Endodermal cell (in vitro differentiated cells): ENCODE data around the gene TSPAN9. TPM values are rescaled to one million over a fixed set of nuclear protein-coding genes. Genes with fewer than 3 reads are reported as not detected.

Experiments used
- DNase-seq: peaks from one replicate; pipeline ENCODE4 v3.0.0-alpha.2; 2017
- H3K27ac ChIP-seq: 2 replicates; pipeline ENCODE4 v1.5.1; 2013; ENCODE audit warnings: mild to moderate bottlenecking, low read depth, low read length, moderate library complexity
- H3K27me3 ChIP-seq: 2 replicates; pipeline ENCODE4 v1.6.1; 2013; ENCODE audit warnings: mild to moderate bottlenecking, low read length, moderate library complexity; ENCODE audit not compliant: insufficient read depth, control insufficient read depth, poor library complexity, severe bottlenecking
- H3K36me3 ChIP-seq: 2 replicates; pipeline ENCODE4 v1.7.0; 2013; ENCODE audit warnings: mild to moderate bottlenecking, low read length, moderate library complexity; ENCODE audit not compliant: control insufficient read depth, insufficient read depth
- H3K4me1 ChIP-seq: one replicate; pipeline ENCODE4 v1.7.0; 2013; ENCODE audit warnings: low read length; ENCODE audit not compliant: control insufficient read depth, insufficient read depth
- H3K4me3 ChIP-seq: 2 replicates; pipeline ENCODE4 v1.5.1; 2013; ENCODE audit warnings: mild to moderate bottlenecking, low read length, moderate library complexity
- H3K9ac ChIP-seq: 2 replicates; pipeline ENCODE4 v1.6.1; 2013; ENCODE audit warnings: mild to moderate bottlenecking, low read length, moderate library complexity; ENCODE audit not compliant: poor library complexity, severe bottlenecking; ENCODE audit errors: extremely low read depth
- H3K9me3 ChIP-seq: 2 replicates; pipeline ENCODE4 v1.6.1; 2013; ENCODE audit warnings: mild to moderate bottlenecking, low read length, moderate library complexity; ENCODE audit not compliant: control insufficient read depth
- H3K27ac Mint-ChIP-seq: 2 replicates; pipeline ENCODE4 v1.8.0; 2020; ENCODE audit warnings: mixed read lengths
- H3K27me3 Mint-ChIP-seq: 2 replicates; pipeline ENCODE4 v1.8.0; 2021; ENCODE audit warnings: mild to moderate bottlenecking, mixed read lengths; ENCODE audit not compliant: insufficient read depth
- H3K36me3 Mint-ChIP-seq: 2 replicates; pipeline ENCODE4 v1.8.0; 2020; ENCODE audit warnings: low read depth, mixed read lengths
- H3K4me1 Mint-ChIP-seq: 2 replicates; pipeline ENCODE4 v1.8.0; 2020; ENCODE audit warnings: mixed read lengths
- H3K4me3 Mint-ChIP-seq: 2 replicates; pipeline ENCODE4 v1.8.0; 2020; ENCODE audit warnings: mild to moderate bottlenecking, moderate library complexity, mixed read lengths
- H3K9me3 Mint-ChIP-seq: 2 replicates; pipeline ENCODE4 v1.8.0; 2020; ENCODE audit warnings: mild to moderate bottlenecking, mixed read lengths
- WGBS, 2 experiments: methylation state at CpG; one replicate each; pipeline versions ENCODE4 v1.1.5 to v1.1.7; 2013; ENCODE audit warnings: missing lambda C conversion rate in 2 of 2, mixed read lengths in 1 of 2; ENCODE audit not compliant: insufficient coverage in 1 of 2, insufficient read length in 1 of 2; 5-methylcytosine and 5-hydroxymethylcytosine counted together
- total RNA-seq, 2 donors: library from RNA; stranded (reverse); fragmentation: NEBNext Ultra II Directional in 1 of 2; extraction: Animal tissue kit (Norgen Biotek cat#: 25700) in 1 of 2; gene quantifications; 2 replicates in 1 of 2; 3 replicates in 1 of 2; pipeline ENCODE4 v1.2.1, GENCODE V29; 2021
- TF ChIP-seq, protein P1 (sequence below): fragments of 200-600 bp; sonication (generic); conservative IDR thresholded peaks from 2 replicates; pipeline ENCODE4 v1.5.0; 2021; ENCODE audit warnings: antibody characterized with exemption, mild to moderate bottlenecking

The TSPAN9 gene
- total RNA-seq, 2 donors from 2014 or later = 31.9 to 80.8 TPM

DNA sequence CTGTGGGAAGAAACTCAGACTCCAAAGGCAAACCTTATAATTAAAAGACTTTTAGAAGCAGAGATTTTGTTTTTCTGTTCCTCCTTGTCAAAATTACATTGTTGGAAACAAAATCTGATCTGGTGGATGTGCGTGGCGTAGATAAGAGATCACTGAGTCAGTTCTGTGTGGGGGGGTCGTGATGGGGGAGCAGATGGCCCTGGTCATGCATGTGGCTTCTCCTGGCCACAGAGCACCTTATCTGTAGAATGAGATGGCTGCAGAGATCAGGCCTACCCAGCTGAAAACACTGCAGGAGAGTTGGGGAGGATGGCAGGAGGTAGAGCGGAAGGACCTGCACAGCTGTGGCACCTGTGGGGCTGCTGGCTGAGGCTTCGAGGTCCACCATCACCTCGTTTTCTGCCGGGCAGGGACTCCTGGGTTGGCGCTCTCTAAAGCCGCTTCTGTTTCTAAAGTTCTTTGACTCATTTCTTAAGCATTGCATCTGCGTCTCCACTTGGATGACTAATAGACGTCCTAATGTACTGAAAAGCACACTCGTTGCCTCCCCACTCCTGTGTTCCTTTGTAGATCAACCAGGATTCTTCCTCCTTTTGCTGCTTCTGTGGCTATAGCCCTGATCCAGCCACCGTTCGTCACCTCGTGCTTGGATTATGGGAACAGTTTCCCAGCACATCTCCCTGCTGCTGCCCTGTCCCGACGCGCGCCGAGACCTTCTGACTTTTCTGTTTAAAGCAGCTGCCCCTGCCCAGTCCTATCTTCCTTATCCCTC, 93.4 kb downstream of the TSPAN9 start:
- H3K27me3 ChIP-seq = no peaks in the 10 kb centered on the region
- H3K36me3 ChIP-seq = no peaks in the 10 kb centered on the region
- Mint-ChIP-seq H3K36me3 (no peaks in the 10 kb centered on the region), H3K27me3 (no peaks in the 10 kb centered on the region), H3K4me3 (no peak overlapping the region), H3K4me1 (peaks cover 70% of the 10 kb centered on the region), H3K27ac (peak overlapping the region; percentile 52), H3K9me3 (no peaks in the 10 kb centered on the region)
- no peaks in the 10 kb centered on the region for H3K9me3 ChIP-seq
- TF ChIP-seq, protein P1, sequence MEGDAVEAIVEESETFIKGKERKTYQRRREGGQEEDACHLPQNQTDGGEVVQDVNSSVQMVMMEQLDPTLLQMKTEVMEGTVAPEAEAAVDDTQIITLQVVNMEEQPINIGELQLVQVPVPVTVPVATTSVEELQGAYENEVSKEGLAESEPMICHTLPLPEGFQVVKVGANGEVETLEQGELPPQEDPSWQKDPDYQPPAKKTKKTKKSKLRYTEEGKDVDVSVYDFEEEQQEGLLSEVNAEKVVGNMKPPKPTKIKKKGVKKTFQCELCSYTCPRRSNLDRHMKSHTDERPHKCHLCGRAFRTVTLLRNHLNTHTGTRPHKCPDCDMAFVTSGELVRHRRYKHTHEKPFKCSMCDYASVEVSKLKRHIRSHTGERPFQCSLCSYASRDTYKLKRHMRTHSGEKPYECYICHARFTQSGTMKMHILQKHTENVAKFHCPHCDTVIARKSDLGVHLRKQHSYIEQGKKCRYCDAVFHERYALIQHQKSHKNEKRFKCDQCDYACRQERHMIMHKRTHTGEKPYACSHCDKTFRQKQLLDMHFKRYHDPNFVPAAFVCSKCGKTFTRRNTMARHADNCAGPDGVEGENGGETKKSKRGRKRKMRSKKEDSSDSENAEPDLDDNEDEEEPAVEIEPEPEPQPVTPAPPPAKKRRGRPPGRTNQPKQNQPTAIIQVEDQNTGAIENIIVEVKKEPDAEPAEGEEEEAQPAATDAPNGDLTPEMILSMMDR = no peak
- WGBS, 2 experiments = 79 to 87% methylated on average over 12 to 20 of the region's 20 CpGs
- peaks cover 23% of the 10 kb centered on the region for H3K4me1 ChIP-seq
- no peak overlapping the region for H3K27ac ChIP-seq
- H3K4me3 ChIP-seq = no peak overlapping the region
- peak overlapping the region; percentile 6 for H3K9ac ChIP-seq
- no peak for DNase-seq

GRCh38 chr12:3171195-3171591, 94.0 kb downstream of the TSPAN9 start:
- no peaks in the 10 kb centered on the region for H3K36me3 Mint-ChIP-seq
- H3K9me3 Mint-ChIP-seq = no peaks in the 10 kb centered on the region
- H3K4me3 Mint-ChIP-seq = no peak overlapping the region
- Histone ChIP-seq H3K4me1 (peaks cover 23% of the 10 kb centered on the region), H3K9me3 (no peaks in the 10 kb centered on the region), H3K27ac (no peak overlapping the region), H3K4me3 (peak overlapping the region; percentile 6), H3K36me3 (no peaks in the 10 kb centered on the region), H3K9ac (peak overlapping the region; percentile 6), H3K27me3 (no peaks in the 10 kb centered on the region)
- DNase-seq = no peak
- H3K4me1 Mint-ChIP-seq = peaks cover 68% of the 10 kb centered on the region
- TF ChIP-seq, protein P1 = no peak
- WGBS, 2 experiments = 58 to 100% methylated on average over 1 to 2 of the region's 4 CpGs
- no peaks in the 10 kb centered on the region for H3K27me3 Mint-ChIP-seq
- H3K27ac Mint-ChIP-seq = peak overlapping the region; percentile 52

- Histone ChIP-seq H3K4me1 (peaks cover 23% of the 10 kb centered on the region), H3K36me3 (no peaks in the 10 kb centered on the region), H3K4me3 (no peak overlapping the region), H3K27me3 (no peaks in the 10 kb centered on the region), H3K9ac (no peak overlapping the region), H3K27ac (no peak overlapping the region), H3K9me3 (no peaks in the 10 kb centered on the region)
- no peaks in the 10 kb centered on the region for H3K36me3 Mint-ChIP-seq
- TF ChIP-seq, protein P1 = no peak
- 78 to 85% methylated on average over 35 to 42 of the region's 42 CpGs for WGBS, 2 experiments
- DNase-seq = peak; percentile 84
- no peaks in the 10 kb centered on the region for H3K27me3 Mint-ChIP-seq
- peaks cover 64% of the 10 kb centered on the region for H3K4me1 Mint-ChIP-seq
- no peaks in the 10 kb centered on the region for H3K9me3 Mint-ChIP-seq
- H3K4me3 Mint-ChIP-seq = peak overlapping the region; percentile 13
- H3K27ac Mint-ChIP-seq = peak overlapping the region; percentile 72
These were observed 95.2 kb downstream of the TSPAN9 start for GRCh38 chr12:3172124-3173007.
